ENCODE data around the gene CBX2.

DNA sequence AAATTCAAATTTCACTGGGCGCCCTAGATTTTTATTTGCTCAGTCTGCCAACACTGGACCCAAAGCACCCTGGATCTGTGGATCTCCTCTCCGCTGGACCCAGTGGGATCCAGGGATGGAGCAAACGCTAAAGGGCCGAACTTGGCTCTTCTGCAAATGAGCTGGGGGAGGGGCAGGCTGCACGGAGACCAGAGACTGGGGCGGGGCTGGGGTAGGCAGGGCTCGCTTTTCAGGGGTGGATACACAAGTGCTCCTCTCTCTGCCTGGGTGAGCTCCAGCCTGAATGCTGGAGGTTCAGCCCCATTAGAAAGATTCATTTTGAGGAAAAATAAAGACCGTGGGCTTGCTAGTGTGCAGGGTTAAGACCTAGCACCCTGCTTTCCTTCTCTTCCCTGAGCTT is 52.4 kb downstream of the CBX2 start:
- TF ChIP-seq, protein P1, sequence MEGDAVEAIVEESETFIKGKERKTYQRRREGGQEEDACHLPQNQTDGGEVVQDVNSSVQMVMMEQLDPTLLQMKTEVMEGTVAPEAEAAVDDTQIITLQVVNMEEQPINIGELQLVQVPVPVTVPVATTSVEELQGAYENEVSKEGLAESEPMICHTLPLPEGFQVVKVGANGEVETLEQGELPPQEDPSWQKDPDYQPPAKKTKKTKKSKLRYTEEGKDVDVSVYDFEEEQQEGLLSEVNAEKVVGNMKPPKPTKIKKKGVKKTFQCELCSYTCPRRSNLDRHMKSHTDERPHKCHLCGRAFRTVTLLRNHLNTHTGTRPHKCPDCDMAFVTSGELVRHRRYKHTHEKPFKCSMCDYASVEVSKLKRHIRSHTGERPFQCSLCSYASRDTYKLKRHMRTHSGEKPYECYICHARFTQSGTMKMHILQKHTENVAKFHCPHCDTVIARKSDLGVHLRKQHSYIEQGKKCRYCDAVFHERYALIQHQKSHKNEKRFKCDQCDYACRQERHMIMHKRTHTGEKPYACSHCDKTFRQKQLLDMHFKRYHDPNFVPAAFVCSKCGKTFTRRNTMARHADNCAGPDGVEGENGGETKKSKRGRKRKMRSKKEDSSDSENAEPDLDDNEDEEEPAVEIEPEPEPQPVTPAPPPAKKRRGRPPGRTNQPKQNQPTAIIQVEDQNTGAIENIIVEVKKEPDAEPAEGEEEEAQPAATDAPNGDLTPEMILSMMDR (IDR thresholded peaks at IDR 0.05), result no peak
- no peak for TF ChIP-seq POLR2A (IDR thresholded peaks at IDR 0.05)
